ENCODE data around the gene NEXN.

NEXN gene

DNA sequence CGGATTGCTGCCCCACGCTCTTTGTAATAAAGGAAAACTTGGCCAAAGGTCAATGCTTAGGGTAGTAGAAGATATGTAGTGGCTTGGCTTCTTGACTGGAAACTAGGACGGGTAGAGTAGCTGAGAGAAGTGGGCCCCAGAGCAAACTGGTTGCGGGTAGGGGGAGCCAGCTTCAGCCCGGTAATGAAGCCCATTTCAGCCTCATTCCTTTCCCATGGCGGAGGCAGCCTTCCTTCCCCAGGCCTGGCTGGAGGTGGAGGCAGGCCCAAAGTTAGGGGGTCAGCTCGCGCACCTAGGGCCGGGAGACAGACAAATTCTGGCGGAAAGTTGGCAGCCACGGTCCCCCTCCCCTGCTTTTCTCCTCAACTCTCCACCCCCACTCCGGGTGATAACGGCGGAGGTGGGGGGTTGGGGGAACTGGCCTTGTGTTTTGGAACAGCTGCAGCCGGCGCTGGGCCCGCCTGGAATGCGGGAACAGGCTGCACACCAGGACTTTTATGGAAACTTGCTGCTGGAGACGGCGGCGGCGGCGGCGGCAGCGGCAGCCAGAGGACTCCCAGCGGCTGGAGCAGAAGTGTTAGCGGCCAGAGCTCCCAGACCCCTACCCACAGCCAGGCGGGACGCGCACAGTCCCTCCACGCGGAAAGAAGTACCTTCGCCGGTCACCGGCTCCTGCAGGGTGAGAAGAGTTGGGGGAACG, at the start of gene NEXN:
Gene NEXN (plus strand): TSS at position 544 of the 700 bp plus-strand sequence. CDS start 27,483 bp downstream, outside the sequence.
- peak; percentile 61 for DNase-seq

DNA sequence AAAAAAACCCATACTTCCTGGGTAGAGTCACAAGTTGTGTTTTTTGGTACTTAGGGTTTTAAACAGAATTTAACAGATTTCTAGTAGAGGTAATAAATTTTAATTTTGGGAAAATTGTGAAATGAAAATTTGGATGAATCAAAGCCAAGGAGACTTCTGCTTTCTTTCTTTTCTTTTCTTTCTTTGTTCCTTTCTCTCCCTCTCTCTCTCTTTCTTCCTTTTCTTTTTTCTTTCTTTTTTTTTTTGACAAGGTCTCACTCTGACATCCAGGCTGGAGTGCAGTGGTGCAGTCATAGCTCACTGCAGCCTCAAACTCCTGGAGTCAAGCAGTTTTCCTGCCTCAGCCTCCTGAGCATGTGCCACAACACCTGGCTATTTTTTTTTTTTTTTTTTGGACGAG, 46.9 kb upstream of the NEXN start:
- no peak for DNase-seq

- no peak for DNase-seq
These were observed 42.5 kb upstream of the NEXN start for GRCh38 chr1:77845951-77846350.

DNA sequence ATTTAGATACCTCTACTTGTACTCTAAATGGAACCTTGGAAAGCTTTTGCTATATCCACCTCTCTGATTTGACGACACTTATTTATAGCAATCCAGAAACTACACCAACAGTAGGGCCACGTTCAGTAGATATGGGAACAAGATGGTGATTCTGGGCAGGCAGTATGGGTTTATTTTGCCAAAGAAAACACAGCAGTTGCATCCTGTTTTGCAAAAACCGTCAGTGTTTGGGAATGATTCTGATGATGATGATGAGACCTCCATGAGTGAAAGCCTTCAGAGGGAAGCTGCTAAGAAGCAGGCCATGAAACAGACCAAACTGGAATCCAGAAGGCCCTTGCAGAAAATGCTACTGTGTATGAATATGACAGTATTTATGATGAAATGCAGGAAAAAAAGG, 41.5 kb upstream of the NEXN start:
- no peak for DNase-seq

- no peak for DNase-seq
These were observed 40.8 kb upstream of the NEXN start for GRCh38 chr1:77847621-77848080.

DNA sequence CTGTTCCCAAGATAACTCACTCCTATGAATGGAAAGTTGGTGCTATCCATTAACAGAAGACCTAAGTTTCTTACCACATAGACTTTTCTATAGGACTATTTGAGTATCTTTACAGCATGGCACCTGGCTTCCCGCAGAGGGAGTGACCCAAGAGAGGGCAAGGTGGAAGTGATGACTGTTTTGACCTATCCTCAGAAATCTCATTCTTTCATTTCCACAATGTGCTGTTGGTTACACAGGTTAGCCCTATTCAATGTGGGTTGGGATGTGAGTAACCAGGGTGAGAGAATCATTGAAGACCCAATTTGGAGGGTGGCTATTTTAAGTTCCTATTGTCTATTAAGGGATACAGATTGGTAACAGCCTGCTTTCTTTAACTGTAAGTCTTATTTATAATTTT, 38.3 kb upstream of the NEXN start:
- no peak for DNase-seq

GRCh38 chr1:77857552-77857951, 30.9 kb upstream of the NEXN start:
- no peak for DNase-seq

GRCh38 chr1:77858725-77859124, 29.7 kb upstream of the NEXN start:
- DNase-seq, result no peak

DNA sequence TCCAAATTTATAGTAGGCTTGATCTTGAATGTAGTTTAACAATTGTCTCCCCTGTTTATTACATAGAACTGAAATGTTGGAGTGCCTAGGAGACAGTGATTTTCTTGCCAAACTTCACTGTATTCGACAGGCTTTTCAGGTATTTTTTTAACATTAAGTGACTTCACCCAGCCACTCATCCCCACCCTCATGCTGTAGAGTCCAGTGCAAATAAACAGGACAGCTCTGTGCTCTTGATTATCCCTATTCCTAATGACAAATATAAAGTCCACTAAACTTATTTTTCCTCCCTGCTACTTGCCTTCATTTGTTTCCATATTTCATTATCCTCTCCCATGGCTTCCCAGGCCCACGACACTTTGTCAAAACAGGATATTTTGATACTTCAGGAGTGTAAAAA, 29.2 kb upstream of the NEXN start:
- DNase-seq, result no peak

GRCh38 chr1:77866296-77866695, 22.1 kb upstream of the NEXN start:
- DNase-seq, result no peak

GRCh38 chr1:77872645-77873044, 15.8 kb upstream of the NEXN start:
- DNase-seq, result no peak

GRCh38 chr1:77873461-77873860, 15.0 kb upstream of the NEXN start:
- no peak for DNase-seq

GRCh38 chr1:77874804-77875445, 13.5 kb upstream of the NEXN start:
- no peak for DNase-seq

GRCh38 chr1:77876884-77877283, 11.5 kb upstream of the NEXN start:
- no peak for DNase-seq

DNA sequence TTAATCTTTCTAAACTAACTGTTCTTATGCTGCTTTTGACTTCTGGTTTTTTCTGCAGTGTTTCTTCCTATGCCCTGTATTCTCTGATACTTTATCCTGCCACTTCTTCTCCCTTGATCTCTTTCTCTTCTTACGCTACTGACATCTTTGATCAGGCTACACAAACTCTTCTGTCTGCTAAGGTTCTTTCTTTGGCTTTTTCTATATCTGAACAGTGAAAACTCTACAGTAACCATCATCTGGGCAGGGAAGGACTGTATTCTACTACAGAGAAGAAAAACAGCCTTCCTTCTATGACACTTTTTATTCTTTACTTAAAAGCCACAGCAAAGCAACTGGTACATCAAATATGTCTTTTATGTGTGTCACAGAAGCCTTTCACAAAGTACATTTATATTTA, 7.4 kb upstream of the NEXN start:
- no peak for DNase-seq

DNA sequence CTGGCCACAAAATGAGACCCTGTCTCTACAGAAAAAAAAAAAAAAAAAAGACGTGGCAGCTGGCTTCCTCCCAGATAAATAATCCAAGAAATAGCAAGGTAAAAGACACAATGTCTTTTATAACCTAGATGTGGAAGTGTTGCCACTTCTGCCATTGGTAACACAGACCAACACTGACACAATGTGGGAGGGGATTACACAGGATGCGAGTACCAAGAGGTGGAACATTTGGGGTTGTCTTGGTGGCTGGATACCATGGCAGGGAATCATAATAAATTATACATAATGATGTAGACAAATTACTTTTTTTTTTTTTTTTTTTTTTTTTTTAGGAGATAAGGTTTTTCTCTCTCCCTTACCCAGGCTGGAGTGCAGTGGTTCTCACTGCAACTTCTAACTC, 6.0 kb upstream of the NEXN start:
- no peak for DNase-seq

GRCh38 chr1:77888781-77889642, 588 bp downstream of the NEXN start:
- peak; percentile 61 for DNase-seq

GRCh38 chr1:77889671-77890070, 1.2 kb downstream of the NEXN start:
- DNase-seq, result no peak

DNA sequence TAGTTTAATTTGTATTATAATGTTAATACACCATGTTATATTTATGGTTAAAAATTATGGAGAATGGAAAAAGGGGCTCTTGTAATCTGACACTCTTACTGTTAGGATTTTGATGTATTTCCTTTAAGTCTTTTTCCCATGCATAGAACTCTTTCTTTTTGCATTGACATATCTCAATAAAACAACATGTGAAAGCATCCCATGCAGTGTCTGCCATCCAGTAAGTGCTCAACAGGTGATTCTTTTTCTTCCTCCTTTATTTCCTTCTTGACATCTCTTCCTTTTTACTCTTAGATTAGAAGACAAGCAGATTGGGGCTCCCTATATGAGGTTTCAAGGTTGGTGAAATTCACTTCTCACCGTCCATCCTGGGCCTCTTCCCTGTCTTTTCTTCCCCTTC, 2.8 kb downstream of the NEXN start:
- no peak for DNase-seq

- no peak for DNase-seq
These were observed 11.4 kb downstream of the NEXN start for GRCh38 chr1:77899647-77900320.

GRCh38 chr1:77900687-77901293, 12.4 kb downstream of the NEXN start:
- DNase-seq, result peak; percentile 40

- DNase-seq, result no peak
These were observed 17.2 kb downstream of the NEXN start for GRCh38 chr1:77905603-77906002.
